ENCODE measurements around the gene FAAH2. TPM values are rescaled to one million over a fixed set of nuclear protein-coding genes. Genes with fewer than 3 reads are reported as not detected.

Gene FAAH2
- total RNA-seq, 1 experiment from 2014 or later: 6.4 TPM

- H3K4me1 ChIP-seq (ENCODE audit: insufficient read depth, low read length): no peaks in the 10 kb centered on the region
- no peak overlapping the region for H2BK12ac ChIP-seq (ENCODE audit: insufficient read length, low read depth, low read length)
- H2AK5ac ChIP-seq (ENCODE audit: insufficient read length, low read length): no peak overlapping the region
- Mint-ChIP-seq H3K27me3 (ENCODE audit: low read depth) (no peaks in the 10 kb centered on the region), H3K4me3 (no peak overlapping the region), H3K27ac (no peak overlapping the region), H3K9me3 (peaks cover 45 to 48% of the 10 kb centered on the region in 2 experiments), H3K4me1 (no peaks in the 10 kb centered on the region), H3K36me3 (ENCODE audit: insufficient read depth in 1 of 3, low read depth in 3 of 3) (peaks cover 3 to 22% (median 9%) of the 10 kb centered on the region in 3 experiments; a peak in 6 of 7 replicates)
- TF ChIP-seq, protein P1, sequence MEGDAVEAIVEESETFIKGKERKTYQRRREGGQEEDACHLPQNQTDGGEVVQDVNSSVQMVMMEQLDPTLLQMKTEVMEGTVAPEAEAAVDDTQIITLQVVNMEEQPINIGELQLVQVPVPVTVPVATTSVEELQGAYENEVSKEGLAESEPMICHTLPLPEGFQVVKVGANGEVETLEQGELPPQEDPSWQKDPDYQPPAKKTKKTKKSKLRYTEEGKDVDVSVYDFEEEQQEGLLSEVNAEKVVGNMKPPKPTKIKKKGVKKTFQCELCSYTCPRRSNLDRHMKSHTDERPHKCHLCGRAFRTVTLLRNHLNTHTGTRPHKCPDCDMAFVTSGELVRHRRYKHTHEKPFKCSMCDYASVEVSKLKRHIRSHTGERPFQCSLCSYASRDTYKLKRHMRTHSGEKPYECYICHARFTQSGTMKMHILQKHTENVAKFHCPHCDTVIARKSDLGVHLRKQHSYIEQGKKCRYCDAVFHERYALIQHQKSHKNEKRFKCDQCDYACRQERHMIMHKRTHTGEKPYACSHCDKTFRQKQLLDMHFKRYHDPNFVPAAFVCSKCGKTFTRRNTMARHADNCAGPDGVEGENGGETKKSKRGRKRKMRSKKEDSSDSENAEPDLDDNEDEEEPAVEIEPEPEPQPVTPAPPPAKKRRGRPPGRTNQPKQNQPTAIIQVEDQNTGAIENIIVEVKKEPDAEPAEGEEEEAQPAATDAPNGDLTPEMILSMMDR (conservative IDR thresholded peaks at IDR 0.05): no peak
- H3K56ac ChIP-seq (ENCODE audit: insufficient read length, low read depth, low read length): no peak overlapping the region
- H4K5ac ChIP-seq (ENCODE audit: insufficient read length, low read depth, low read length): no peak overlapping the region
- H3K23me2 ChIP-seq (ENCODE audit: insufficient read length, low read depth, low read length, poor library complexity, severe bottlenecking): no peaks in the 10 kb centered on the region
- H3K9ac ChIP-seq (ENCODE audit: extremely low read depth, insufficient read length, low read length): no peak overlapping the region
- H3K27ac ChIP-seq (ENCODE audit: insufficient read length, low read depth, low read length): no peak overlapping the region
- no peak overlapping the region for H2AFZ ChIP-seq (ENCODE audit: low read length)
- no peaks in the 10 kb centered on the region for H4K20me1 ChIP-seq (ENCODE audit: control insufficient read depth, insufficient read depth, insufficient read length)
- H3K23ac ChIP-seq (ENCODE audit: insufficient read length, low read depth, low read length): no peak overlapping the region
- no peak overlapping the region for H2BK15ac ChIP-seq (ENCODE audit: low read depth, low read length)
- no peak overlapping the region for H4K8ac ChIP-seq (replicated peaks; ENCODE audit: insufficient read length, low read depth, low read length)
- H4K91ac ChIP-seq (ENCODE audit: insufficient read length, low read depth, low read length): no peak overlapping the region
- H3K4ac ChIP-seq (ENCODE audit: low read depth, low read length): no peak overlapping the region
- H2BK5ac ChIP-seq (ENCODE audit: insufficient read length, low read length): no peak overlapping the region
- no peak overlapping the region for H2BK20ac ChIP-seq (ENCODE audit: low read depth, low read length, poor library complexity, severe bottlenecking)
- WGBS (ENCODE audit: extremely low coverage, insufficient read length, low lambda C conversion rate): no CpG with 5 or more reads among the region's 4 CpGs
- H3K79me2 ChIP-seq (ENCODE audit: insufficient read depth, low read length): no peaks in the 10 kb centered on the region
- H3K18ac ChIP-seq (ENCODE audit: insufficient read length, low read depth, low read length): no peak overlapping the region
- H3K14ac ChIP-seq (ENCODE audit: insufficient read depth, low read length): no peak overlapping the region
- H3K9me3 ChIP-seq (ENCODE audit: control insufficient read depth, low read depth, low read length): peaks cover 24% of the 10 kb centered on the region
- H3K27me3 ChIP-seq (ENCODE audit: insufficient read depth, low read length): no peaks in the 10 kb centered on the region
- H3T11ph ChIP-seq (ENCODE audit: low read length): no peak overlapping the region
- H3K79me1 ChIP-seq (ENCODE audit: insufficient read depth, low read depth, low read length, poor library complexity, severe bottlenecking): no peaks in the 10 kb centered on the region
- DNase-seq: no peak
- no peak overlapping the region for H3K4me2 ChIP-seq (ENCODE audit: insufficient read depth, insufficient read length, low read length)
- no peak overlapping the region for H2BK120ac ChIP-seq (ENCODE audit: low read depth, low read length, poor library complexity, severe bottlenecking)
Observed at GRCh38 chrX:57265126-57265525, 21.4 kb upstream of the FAAH2 start.

All from H9 (cell line).